Thoracic aorta (tissue), 2 donors: Measurements from ENCODE around the gene PKNOX2. TPM values are rescaled to one million over a fixed set of nuclear protein-coding genes. Genes with fewer than 3 reads are reported as not detected.

ENCODE experiments used
- ATAC-seq: fragments of 150-250 bp; one replicate; pipeline ENCODE4 v1.8.0; 2017; ENCODE audit warnings: low read depth; ENCODE audit not compliant: insufficient number of reproducible peaks, low FRiP score
- DNase-seq: peaks from one replicate; pipeline ENCODE4 v3.0.0-alpha.2; 2020; ENCODE audit warnings: low spot score
- H3K27ac ChIP-seq, 2 donors: fragments of 200-600 bp; sonication (generic); 1 replicate in 1 of 2; 2 replicates in 1 of 2; pipeline ENCODE4 v1.5.1; 2016; ENCODE audit warnings: mild to moderate bottlenecking in 2 of 2, moderate library complexity in 2 of 2
- H3K27me3 ChIP-seq: fragments of 200-600 bp; sonication (generic); replicated peaks from 2 replicates; pipeline ENCODE4 v1.6.0; 2016; ENCODE audit warnings: mild to moderate bottlenecking; ENCODE audit not compliant: insufficient read depth
- H3K36me3 ChIP-seq: fragments of 200-600 bp; sonication (generic); one replicate; pipeline ENCODE4 v1.5.1; 2016
- H3K4me1 ChIP-seq, 2 donors: fragments of 200-600 bp; sonication (generic); 1 replicate in 1 of 2; 2 replicates in 1 of 2; pipeline versions ENCODE4 v1.5.1 to v1.6.0; 2016; ENCODE audit warnings: low read depth in 2 of 2, mild to moderate bottlenecking in 1 of 2; ENCODE audit not compliant: control insufficient read depth in 1 of 2
- H3K4me3 ChIP-seq: fragments of 200-600 bp; sonication (generic); 2 replicates; pipeline ENCODE4 v1.5.1; 2016; ENCODE audit warnings: mild to moderate bottlenecking
- H3K9me3 ChIP-seq: fragments of 200-600 bp; sonication (generic); 2 replicates; pipeline ENCODE4 v1.5.1; 2016
- CTCF ChIP-seq: fragments of 200-600 bp; sonication (generic); IDR thresholded peaks from one replicate; pipeline ENCODE4 v1.5.1; 2019; ENCODE audit warnings: antibody characterized with exemption
- total RNA-seq, 2 donors: library from RNA; depleted of rRNA; stranded (reverse); fragments of >200 nt; gene quantifications; one replicate each; pipeline versions ENCODE4 v1.1.0 to v1.2.3, GENCODE V29; 2016

PKNOX2 gene
- total RNA-seq, 2 donors from 2014 or later = 1.4 to 9.2 TPM

- Histone ChIP-seq H3K27me3 (no peaks in the 10 kb centered on the region), H3K9me3 (no peaks in the 10 kb centered on the region), H3K4me1 (peaks cover 29 to 44% of the 10 kb centered on the region in 2 donors), H3K36me3 (no peaks in the 10 kb centered on the region), H3K4me3 (no peak overlapping the region), H3K27ac (no peak overlapping the region)
- no peak for ATAC-seq
- DNase-seq = no peak
- no peak for TF ChIP-seq CTCF
These were observed 213.5 kb downstream of the PKNOX2 start for GRCh38 chr11:125378083-125378482.

- no peaks in the 10 kb centered on the region for H3K36me3 ChIP-seq
- H3K4me3 ChIP-seq = no peak overlapping the region
- ATAC-seq = no peak
- DNase-seq = no peak
- peaks cover 26 to 39% of the 10 kb centered on the region in 2 donors for H3K4me1 ChIP-seq
- no peak for TF ChIP-seq CTCF
- H3K27ac ChIP-seq = no peak overlapping the region
- H3K9me3 ChIP-seq = no peaks in the 10 kb centered on the region
- H3K27me3 ChIP-seq = no peaks in the 10 kb centered on the region
These were observed 214.0 kb downstream of the PKNOX2 start for GRCh38 chr11:125378571-125378970.

GRCh38 chr11:125379565-125379964 is 215.0 kb downstream of the PKNOX2 start:
- no peaks in the 10 kb centered on the region for H3K36me3 ChIP-seq

GRCh38 chr11:125379981-125380380 is 215.4 kb downstream of the PKNOX2 start:
- no peaks in the 10 kb centered on the region for H3K9me3 ChIP-seq
- H3K27me3 ChIP-seq = no peaks in the 10 kb centered on the region
- H3K4me3 ChIP-seq = no peak overlapping the region
- peaks cover 16 to 25% of the 10 kb centered on the region in 2 donors for H3K4me1 ChIP-seq
- DNase-seq = no peak
- no peak for ATAC-seq
- no peak for TF ChIP-seq CTCF
- H3K36me3 ChIP-seq = no peaks in the 10 kb centered on the region
- H3K27ac ChIP-seq = no peak overlapping the region

More at GRCh38 chr11:125379565-125379964, 215.0 kb downstream of the PKNOX2 start:
- H3K27ac ChIP-seq = no peak overlapping the region
- no peaks in the 10 kb centered on the region for H3K9me3 ChIP-seq
- DNase-seq = no peak
- H3K4me3 ChIP-seq = no peak overlapping the region
- no peak for TF ChIP-seq CTCF
- ATAC-seq = no peak
- H3K4me1 ChIP-seq = peaks cover 16 to 29% of the 10 kb centered on the region in 2 donors
- H3K27me3 ChIP-seq = no peaks in the 10 kb centered on the region

GRCh38 chr11:125380756-125381445 is 216.3 kb downstream of the PKNOX2 start:
- DNase-seq (no peak), ATAC-seq (no peak)
- Histone ChIP-seq H3K4me3 (no peak overlapping the region), H3K36me3 (no peaks in the 10 kb centered on the region), H3K4me1 (peaks cover 11 to 15% of the 10 kb centered on the region in 2 donors), H3K9me3 (no peaks in the 10 kb centered on the region), H3K27ac (no peak overlapping the region), H3K27me3 (no peaks in the 10 kb centered on the region)
- TF ChIP-seq CTCF = no peak
